Measurements from ENCODE around the gene SNAP29.
"Not testable (repeated sequence)": the region's sequence is repeated elsewhere in the genome, so short reads cannot be mapped to it uniquely, and the experiment has no call there.

SNAP29 gene

DNA sequence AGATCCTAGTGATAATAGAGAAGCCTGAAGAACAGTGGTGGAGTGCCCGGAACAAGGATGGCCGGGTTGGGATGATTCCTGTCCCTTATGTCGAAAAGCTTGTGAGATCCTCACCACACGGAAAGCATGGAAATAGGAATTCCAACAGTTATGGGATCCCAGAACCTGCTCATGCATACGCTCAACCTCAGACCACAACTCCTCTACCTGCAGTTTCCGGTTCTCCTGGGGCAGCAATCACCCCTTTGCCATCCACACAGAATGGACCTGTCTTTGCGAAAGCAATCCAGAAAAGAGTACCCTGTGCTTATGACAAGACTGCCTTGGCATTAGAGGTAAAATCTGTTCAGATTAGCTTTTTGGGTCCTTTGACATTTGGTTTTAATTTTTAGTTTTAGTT is 75.1 kb downstream of the SNAP29 start:
- no peaks in the 10 kb centered on the region for H3K9me2 ChIP-seq (replicated peaks; ENCODE audit: insufficient read depth, low read length)
- H3K27ac ChIP-seq (ENCODE audit: low read length) = no peak overlapping the region
- H3F3A ChIP-seq (ENCODE audit: insufficient read depth, low read length) = no peaks in the 10 kb centered on the region
- H3K36me3 ChIP-seq (replicated peaks; ENCODE audit: insufficient read depth, low read length) = 0 out of 2 replicates have a peak, but pooled peaks cover 8% of the 10 kb centered on the region
- H3K4me2 ChIP-seq (ENCODE audit: low read depth, low read length) = no peak overlapping the region
- TF ChIP-seq, protein P1, sequence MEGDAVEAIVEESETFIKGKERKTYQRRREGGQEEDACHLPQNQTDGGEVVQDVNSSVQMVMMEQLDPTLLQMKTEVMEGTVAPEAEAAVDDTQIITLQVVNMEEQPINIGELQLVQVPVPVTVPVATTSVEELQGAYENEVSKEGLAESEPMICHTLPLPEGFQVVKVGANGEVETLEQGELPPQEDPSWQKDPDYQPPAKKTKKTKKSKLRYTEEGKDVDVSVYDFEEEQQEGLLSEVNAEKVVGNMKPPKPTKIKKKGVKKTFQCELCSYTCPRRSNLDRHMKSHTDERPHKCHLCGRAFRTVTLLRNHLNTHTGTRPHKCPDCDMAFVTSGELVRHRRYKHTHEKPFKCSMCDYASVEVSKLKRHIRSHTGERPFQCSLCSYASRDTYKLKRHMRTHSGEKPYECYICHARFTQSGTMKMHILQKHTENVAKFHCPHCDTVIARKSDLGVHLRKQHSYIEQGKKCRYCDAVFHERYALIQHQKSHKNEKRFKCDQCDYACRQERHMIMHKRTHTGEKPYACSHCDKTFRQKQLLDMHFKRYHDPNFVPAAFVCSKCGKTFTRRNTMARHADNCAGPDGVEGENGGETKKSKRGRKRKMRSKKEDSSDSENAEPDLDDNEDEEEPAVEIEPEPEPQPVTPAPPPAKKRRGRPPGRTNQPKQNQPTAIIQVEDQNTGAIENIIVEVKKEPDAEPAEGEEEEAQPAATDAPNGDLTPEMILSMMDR (IDR thresholded peaks at IDR 0.05; ENCODE audit: low read length) = no peak
- no peak for TF ChIP-seq EZH2phosphoT487 (IDR thresholded peaks at IDR 0.05; ENCODE audit: low read length)
- no peak for TF ChIP-seq EZH2 (optimal IDR thresholded peaks at IDR 0.05; ENCODE audit: low read depth, low read length)
- no peak for DNase-seq
- H3K27me3 ChIP-seq (replicated peaks; ENCODE audit: insufficient read depth, low read length) = no peaks in the 10 kb centered on the region
- H3K9me3 ChIP-seq (replicated peaks; ENCODE audit: insufficient read depth, low read length) = no peaks in the 10 kb centered on the region
- no peak overlapping the region for H3K4me3 ChIP-seq (ENCODE audit: low read length)
- no peak overlapping the region for H3K9ac ChIP-seq (ENCODE audit: low read length)
- H2AFZ ChIP-seq (ENCODE audit: low read length) = no peak overlapping the region
- no peaks in the 10 kb centered on the region for H3K4me1 ChIP-seq (ENCODE audit: low read length)
- peaks cover 98% of the 10 kb centered on the region for H3K79me2 ChIP-seq (ENCODE audit: low read length)
- H4K20me1 ChIP-seq (ENCODE audit: insufficient read depth, low read length) = peaks cover 69% of the 10 kb centered on the region

DNA sequence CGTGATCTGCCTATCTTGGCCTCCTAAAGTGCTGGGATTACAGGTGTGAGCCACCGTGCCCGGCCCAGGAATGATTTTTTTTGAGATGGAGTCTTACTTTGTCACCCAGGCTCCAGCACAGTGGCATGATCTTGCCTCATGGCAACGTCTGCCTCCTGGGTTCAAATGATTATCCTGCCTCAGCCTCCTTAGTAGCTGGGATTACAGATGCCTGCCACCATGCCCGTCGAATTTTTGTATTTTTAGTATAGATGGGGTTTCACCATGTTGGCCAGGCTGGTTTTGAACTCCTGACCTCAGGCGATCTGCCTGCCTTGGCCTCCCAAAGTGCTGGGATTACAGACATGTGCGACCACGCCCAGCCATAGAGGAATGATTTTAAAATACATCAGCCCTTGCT is 76.2 kb downstream of the SNAP29 start:
- not testable (repeated sequence) for H3K9me3 ChIP-seq (replicated peaks; ENCODE audit: insufficient read depth, low read length); H3F3A ChIP-seq (ENCODE audit: insufficient read depth, low read length); H3K9me2 ChIP-seq (replicated peaks; ENCODE audit: insufficient read depth, low read length); H3K27ac ChIP-seq (ENCODE audit: low read length); H3K36me3 ChIP-seq (replicated peaks; ENCODE audit: insufficient read depth, low read length); H3K9ac ChIP-seq (ENCODE audit: low read length); H3K4me2 ChIP-seq (ENCODE audit: low read depth, low read length); H2AFZ ChIP-seq (ENCODE audit: low read length); H3K4me3 ChIP-seq (ENCODE audit: low read length); H3K4me1 ChIP-seq (ENCODE audit: low read length); DNase-seq; H3K27me3 ChIP-seq (replicated peaks; ENCODE audit: insufficient read depth, low read length)
- peaks cover 99% of the 10 kb centered on the region for H3K79me2 ChIP-seq (ENCODE audit: low read length)
- peaks cover 70% of the 10 kb centered on the region for H4K20me1 ChIP-seq (ENCODE audit: insufficient read depth, low read length)

DNA sequence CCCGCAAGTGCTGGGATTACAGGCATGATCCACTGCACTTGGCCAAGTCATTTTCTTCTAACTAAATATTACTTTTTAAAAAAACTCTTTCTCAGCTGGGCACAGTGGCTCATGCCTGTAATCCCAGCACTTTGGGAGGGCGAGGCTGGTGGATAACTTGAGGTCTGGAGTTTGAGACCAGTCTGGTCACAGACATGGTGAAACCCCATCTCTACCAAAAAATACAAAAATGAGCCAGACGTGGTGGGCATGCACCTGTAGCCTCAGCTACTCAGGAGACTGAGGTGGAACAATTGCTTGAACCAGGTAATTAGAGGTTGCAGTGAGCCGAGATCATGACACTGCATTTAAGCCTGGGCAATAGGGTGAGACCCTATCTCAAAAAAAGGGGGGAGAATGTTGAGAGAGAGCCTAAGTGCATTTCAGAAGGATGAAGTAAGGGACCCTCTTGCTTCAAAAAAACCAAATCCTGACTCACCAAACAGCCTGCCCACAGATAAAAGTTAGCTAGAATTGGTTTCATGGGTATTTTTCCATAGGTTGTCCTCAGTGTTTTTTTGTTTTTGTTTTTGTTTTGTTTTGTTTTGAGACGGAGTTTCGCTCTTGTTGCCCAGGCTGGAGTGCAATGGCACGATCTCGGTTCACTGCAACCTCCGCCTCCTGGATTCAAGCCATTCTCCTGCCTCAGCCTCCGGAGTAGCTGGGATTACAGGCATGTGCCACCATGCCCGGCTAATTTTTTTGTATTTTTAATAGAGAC is 77.2 kb downstream of the SNAP29 start:
- not testable (repeated sequence) for H3K4me2 ChIP-seq (ENCODE audit: low read depth, low read length); H2AFZ ChIP-seq (ENCODE audit: low read length); H3K9me3 ChIP-seq (replicated peaks; ENCODE audit: insufficient read depth, low read length); H3K9ac ChIP-seq (ENCODE audit: low read length); DNase-seq; H3K4me1 ChIP-seq (ENCODE audit: low read length); H3F3A ChIP-seq (ENCODE audit: insufficient read depth, low read length); H3K9me2 ChIP-seq (replicated peaks; ENCODE audit: insufficient read depth, low read length); H3K27ac ChIP-seq (ENCODE audit: low read length); H3K4me3 ChIP-seq (ENCODE audit: low read length); H3K27me3 ChIP-seq (replicated peaks; ENCODE audit: insufficient read depth, low read length); H3K36me3 ChIP-seq (replicated peaks; ENCODE audit: insufficient read depth, low read length)
- Histone ChIP-seq H4K20me1 (ENCODE audit: insufficient read depth, low read length) (peaks cover 75% of the 10 kb centered on the region), H3K79me2 (ENCODE audit: low read length) (peaks cover 99% of the 10 kb centered on the region)

DNA sequence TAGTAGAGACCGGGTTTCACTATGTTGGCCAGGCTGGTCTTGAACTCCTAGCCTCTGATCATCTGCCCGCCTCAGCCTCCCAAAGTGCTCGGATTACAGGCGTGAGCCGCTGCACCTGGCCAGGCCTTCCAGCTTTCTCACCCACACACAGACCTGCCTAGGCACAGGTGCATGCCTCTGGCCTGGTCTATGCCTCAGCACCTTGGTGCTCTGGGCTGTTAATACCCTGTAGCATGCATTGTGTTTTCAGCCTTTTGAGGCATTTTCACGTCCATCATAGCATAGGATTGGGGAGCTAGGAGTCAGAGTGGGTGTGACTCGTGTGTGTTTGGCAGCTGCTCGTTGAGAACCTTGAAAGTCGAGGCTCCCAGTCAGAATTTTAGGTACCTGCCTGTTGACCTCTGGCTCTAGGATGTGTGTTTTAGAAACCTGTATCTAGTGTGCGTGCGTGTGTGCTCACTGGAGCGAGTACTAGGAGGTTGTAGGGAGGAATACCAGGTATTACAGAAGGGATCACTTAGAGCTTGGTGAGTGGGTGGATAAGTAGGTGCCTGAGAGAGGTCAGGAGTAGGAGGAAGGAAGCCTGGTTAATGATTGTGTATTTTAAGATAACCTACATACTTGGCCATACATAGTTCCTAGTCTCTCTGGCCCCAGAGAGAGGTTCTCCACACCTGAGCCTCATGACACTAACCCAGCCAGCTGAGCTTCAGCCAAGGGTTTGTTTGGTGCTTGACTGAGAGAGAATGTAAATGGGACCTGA is 78.4 kb downstream of the SNAP29 start:
- Histone ChIP-seq H3K27me3 (replicated peaks; ENCODE audit: insufficient read depth, low read length) (no peaks in the 10 kb centered on the region), H3K9me3 (replicated peaks; ENCODE audit: insufficient read depth, low read length) (no peaks in the 10 kb centered on the region), H2AFZ (ENCODE audit: low read length) (no peak overlapping the region), H3K9me2 (replicated peaks; ENCODE audit: insufficient read depth, low read length) (no peaks in the 10 kb centered on the region), H3K9ac (ENCODE audit: low read length) (no peak overlapping the region), H3K27ac (ENCODE audit: low read length) (no peak overlapping the region), H3K79me2 (ENCODE audit: low read length) (peaks cover 98% of the 10 kb centered on the region), H3K36me3 (replicated peaks; ENCODE audit: insufficient read depth, low read length) (0 out of 2 replicates have a peak, but pooled peaks cover 8% of the 10 kb centered on the region), H3K4me2 (ENCODE audit: low read depth, low read length) (no peak overlapping the region), H3K4me1 (ENCODE audit: low read length) (no peaks in the 10 kb centered on the region), H3K4me3 (ENCODE audit: low read length) (no peak overlapping the region), H4K20me1 (ENCODE audit: insufficient read depth, low read length) (peaks cover 76% of the 10 kb centered on the region), H3F3A (ENCODE audit: insufficient read depth, low read length) (no peaks in the 10 kb centered on the region)
- TF ChIP-seq EZH2phosphoT487 (IDR thresholded peaks at IDR 0.05; ENCODE audit: low read length) (no peak), EZH2 (optimal IDR thresholded peaks at IDR 0.05; ENCODE audit: low read depth, low read length) (no peak)
- TF ChIP-seq, protein P1 (IDR thresholded peaks at IDR 0.05; ENCODE audit: low read length) = no peak
- no peak for DNase-seq

All from MM.1S (cell line).